Stomach (tissue), 9 donors: ENCODE results near the gene GLRA2. TPM values are rescaled to one million over a fixed set of nuclear protein-coding genes. Genes with fewer than 3 reads are reported as not detected.

Source experiments
- DNase-seq, 2 donors: peaks; one replicate each; pipeline versions ENCODE4 v3.0.0 to v3.0.0-alpha.2; 2013 to 2019
- H3K27ac ChIP-seq, 5 donors: fragments of 200-600 bp in 4 of 5; sonication (generic) in 4 of 5; one replicate each; pipeline ENCODE4 v1.5.1; 2013 to 2019; ENCODE audit warnings: mild to moderate bottlenecking in 1 of 5, moderate library complexity in 1 of 5
- H3K27me3 ChIP-seq, 3 donors: fragments of 200-600 bp; sonication (generic); one replicate each; pipeline ENCODE4 v1.5.1; 2017 to 2019; ENCODE audit warnings: mixed run types in 1 of 3
- H3K36me3 ChIP-seq, 4 donors: fragments of 200-600 bp; sonication (generic); 1 replicate in 3 of 4; 2 replicates in 1 of 4; pipeline ENCODE4 v1.5.1; 2016 to 2019
- H3K4me1 ChIP-seq, 4 donors: fragments of 200-600 bp; sonication (generic); one replicate each; pipeline ENCODE4 v1.5.1; 2016 to 2019
- H3K4me3 ChIP-seq, 4 donors: fragments of 200-600 bp; sonication (generic) in 3 of 4; one replicate each; pipeline ENCODE4 v1.5.1; 2016 to 2019; ENCODE audit warnings: mild to moderate bottlenecking in 1 of 4
- H3K9me3 ChIP-seq, 4 donors: fragments of 200-600 bp; sonication (generic); one replicate each; pipeline ENCODE4 v1.5.1; 2016 to 2019
- EP300 ChIP-seq: sonication (generic); formaldehyde crosslinking; IDR thresholded peaks from one replicate; pipeline ENCODE4 v1.6.1; 2017; ENCODE audit warnings: antibody characterized with exemption
- POLR2A ChIP-seq, 4 donors: fragments of 450-650 bp; IDR thresholded peaks; one replicate each; pipeline ENCODE4 v1.6.1; 2016; ENCODE audit warnings: antibody characterized with exemption in 4 of 4, control low read depth in 2 of 4, mild to moderate bottlenecking in 1 of 4, moderate library complexity in 1 of 4
- POLR2AphosphoS5 ChIP-seq, 3 donors: sonication (generic); formaldehyde crosslinking; IDR thresholded peaks; one replicate each; pipeline ENCODE4 v1.6.1; 2016; ENCODE audit warnings: antibody characterized with exemption in 3 of 3
- WGBS, 5 donors: extraction: QIAGEN DNeasy Blood & Tissue Kit in 3 of 5; methylation state at CpG; one replicate each; pipeline versions ENCODE4 v1.1.5 to v1.1.7; 2013 to 2018; 5-methylcytosine and 5-hydroxymethylcytosine counted together
- intact Hi-C: fragments of 100-400 bp; cut with DNase I; formaldehyde crosslinking; loops from one replicate; pipeline ENCODE4 v1.15.1; 2023; ENCODE audit warnings: low total_unique reads
- polyA plus RNA-seq, 3 donors: library from polyadenylated mRNA; stranded (reverse); fragments of 200-250 nt; gene quantifications; one replicate each; pipeline ENCODE4 v1.2.3, GENCODE V29; 2013
- total RNA-seq, 5 donors: library from RNA; depleted of rRNA; stranded (reverse); fragments of >200 nt; gene quantifications; one replicate each; pipeline versions ENCODE4 v1.1.0 to v1.2.3, GENCODE V29; 2014 to 2016
- TF ChIP-seq, protein P1 (sequence below), 7 experiments: fragments of 450-650 bp in 4 of 7; fragments of 200-600 bp in 3 of 7; sonication (generic) in 3 of 7; IDR thresholded peaks; one replicate each; pipeline ENCODE4 v1.5.1; 2016 to 2019; ENCODE audit warnings: antibody characterized with exemption in 7 of 7, control low read depth in 2 of 7, mild to moderate bottlenecking in 1 of 7
- donor health status: healthy with polysubstance abuse.
- donor health status: Bipolar disorder and iron deficiency.
- donor health status: healthy.

Gene GLRA2
- total and polyA plus RNA-seq, 8 donors: 2.6 TPM; not detected in 7

DNA sequence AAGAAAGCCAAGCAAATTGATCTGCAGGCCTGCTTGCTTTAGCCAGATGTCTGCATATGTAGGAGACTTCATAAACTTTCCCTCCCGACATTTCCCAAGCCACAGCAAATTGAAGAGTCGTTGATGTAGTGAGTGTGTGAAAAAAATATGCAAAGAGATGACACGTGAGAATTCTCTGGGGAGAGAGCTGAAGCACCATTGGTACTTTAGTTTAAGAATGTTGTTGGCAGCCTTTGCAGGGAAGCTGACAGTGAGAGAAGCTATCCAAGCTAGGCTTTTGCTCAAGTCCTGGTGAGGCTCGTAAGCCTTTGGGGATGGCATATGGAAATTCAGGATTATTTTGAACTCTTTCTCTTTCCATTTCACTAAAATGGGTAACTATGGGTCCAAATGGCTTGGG is 87.5 kb downstream of the GLRA2 start:
- H3K36me3 ChIP-seq: no peaks in the 10 kb centered on the region
- H3K4me3 ChIP-seq: no peak overlapping the region
- H3K27me3 ChIP-seq: no peaks in the 10 kb centered on the region
- intact Hi-C loops: no loop called here
- DNase-seq: peak in 1 of 2 donors; percentile 61
- H3K27ac ChIP-seq: no peak overlapping the region
- 51 to 73% (median 60%) methylated on average over 4 of the region's 4 CpGs for WGBS, 5 donors
- no peaks in the 10 kb centered on the region for H3K4me1 ChIP-seq
- H3K9me3 ChIP-seq: peaks cover 0 to 5% (median 0%) of the 10 kb centered on the region in 4 donors
- TF ChIP-seq POLR2A (IDR thresholded peaks at IDR 0.05) (no peak), EP300 (no peak), POLR2AphosphoS5 (IDR thresholded peaks at IDR 0.05) (no peak)
- TF ChIP-seq, protein P1, sequence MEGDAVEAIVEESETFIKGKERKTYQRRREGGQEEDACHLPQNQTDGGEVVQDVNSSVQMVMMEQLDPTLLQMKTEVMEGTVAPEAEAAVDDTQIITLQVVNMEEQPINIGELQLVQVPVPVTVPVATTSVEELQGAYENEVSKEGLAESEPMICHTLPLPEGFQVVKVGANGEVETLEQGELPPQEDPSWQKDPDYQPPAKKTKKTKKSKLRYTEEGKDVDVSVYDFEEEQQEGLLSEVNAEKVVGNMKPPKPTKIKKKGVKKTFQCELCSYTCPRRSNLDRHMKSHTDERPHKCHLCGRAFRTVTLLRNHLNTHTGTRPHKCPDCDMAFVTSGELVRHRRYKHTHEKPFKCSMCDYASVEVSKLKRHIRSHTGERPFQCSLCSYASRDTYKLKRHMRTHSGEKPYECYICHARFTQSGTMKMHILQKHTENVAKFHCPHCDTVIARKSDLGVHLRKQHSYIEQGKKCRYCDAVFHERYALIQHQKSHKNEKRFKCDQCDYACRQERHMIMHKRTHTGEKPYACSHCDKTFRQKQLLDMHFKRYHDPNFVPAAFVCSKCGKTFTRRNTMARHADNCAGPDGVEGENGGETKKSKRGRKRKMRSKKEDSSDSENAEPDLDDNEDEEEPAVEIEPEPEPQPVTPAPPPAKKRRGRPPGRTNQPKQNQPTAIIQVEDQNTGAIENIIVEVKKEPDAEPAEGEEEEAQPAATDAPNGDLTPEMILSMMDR (IDR thresholded peaks at IDR 0.05): no peak

DNA sequence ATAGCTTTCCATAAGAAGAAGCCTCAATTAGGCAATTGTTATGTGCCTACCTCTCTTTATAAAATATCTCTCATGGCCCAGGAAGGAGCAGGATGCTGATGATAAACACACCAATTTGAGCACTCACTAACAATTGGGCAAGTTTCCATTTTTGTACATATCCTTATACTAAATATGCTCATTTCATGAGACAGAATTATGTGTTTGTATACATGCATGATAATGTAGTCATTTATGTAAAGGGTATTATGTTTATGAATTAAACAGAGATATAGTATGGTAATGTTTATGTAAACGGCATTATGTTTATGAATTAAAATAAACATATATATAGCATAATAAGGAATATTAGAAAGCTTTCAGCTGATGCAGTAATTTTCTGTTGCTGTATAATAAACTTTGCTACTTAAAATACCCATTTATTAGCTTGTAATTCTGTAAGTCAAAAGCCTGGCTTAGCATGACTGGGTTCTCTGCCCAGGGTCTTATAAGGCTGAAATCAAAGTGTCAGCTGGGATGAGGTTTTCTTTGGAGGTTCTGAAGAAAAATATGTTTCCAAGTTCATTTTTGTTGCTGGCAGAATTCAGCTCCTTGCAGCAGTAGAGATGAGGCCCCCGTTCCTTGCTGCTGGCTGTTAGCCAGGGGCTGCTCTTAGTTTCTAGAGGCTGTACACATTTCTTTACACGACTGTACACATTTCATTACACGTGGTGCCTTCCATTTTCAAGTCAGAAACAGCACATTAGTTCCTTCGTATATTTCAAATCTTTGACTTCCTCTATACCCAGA is 89.0 kb downstream of the GLRA2 start:
- Histone ChIP-seq H3K9me3 (peaks cover 0 to 10% (median 0%) of the 10 kb centered on the region in 4 donors), H3K27ac (no peak overlapping the region), H3K36me3 (no peaks in the 10 kb centered on the region), H3K4me1 (no peaks in the 10 kb centered on the region), H3K4me3 (no peak overlapping the region), H3K27me3 (no peaks in the 10 kb centered on the region)
- 25 to 54% (median 45%) methylated on average over 5 of the region's 5 CpGs for WGBS, 5 donors
- peak in 1 of 2 donors; percentile 49 for DNase-seq
- TF ChIP-seq POLR2AphosphoS5 (IDR thresholded peaks at IDR 0.05) (no peak), EP300 (no peak), POLR2A (IDR thresholded peaks at IDR 0.05) (no peak)
- TF ChIP-seq, protein P1 (IDR thresholded peaks at IDR 0.05): no peak
- intact Hi-C loops: no loop called here

DNA sequence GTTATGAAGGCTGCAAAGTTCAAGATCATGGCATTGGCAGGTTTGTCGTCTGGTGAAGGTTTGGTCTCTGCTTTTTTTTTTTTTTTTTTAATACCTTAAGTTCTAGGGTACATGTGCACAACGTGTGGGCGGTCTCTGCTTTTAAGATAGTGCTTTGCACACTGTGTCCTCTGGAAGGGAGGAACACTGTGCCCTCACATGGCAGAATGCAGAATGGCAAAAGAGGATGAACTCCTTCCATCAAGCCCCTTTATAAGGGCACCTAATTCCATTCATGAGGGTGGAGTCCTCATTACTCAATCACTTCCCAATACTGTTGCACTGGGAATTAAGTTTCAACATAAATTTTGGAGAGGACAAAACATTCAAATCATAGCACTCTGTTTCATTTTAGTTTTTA is 101.4 kb downstream of the GLRA2 start:
- DNase-seq: no peak
- Histone ChIP-seq H3K4me3 (no peak overlapping the region), H3K36me3 (no peaks in the 10 kb centered on the region), H3K9me3 (no peaks in the 10 kb centered on the region), H3K27me3 (no peaks in the 10 kb centered on the region), H3K27ac (no peak overlapping the region), H3K4me1 (no peaks in the 10 kb centered on the region)
- intact Hi-C loops: no loop called here
- TF ChIP-seq EP300 (no peak), POLR2A (IDR thresholded peaks at IDR 0.05) (no peak), POLR2AphosphoS5 (IDR thresholded peaks at IDR 0.05) (no peak)
- TF ChIP-seq, protein P1 (IDR thresholded peaks at IDR 0.05): no peak
- WGBS, 5 donors: 53 to 72% (median 56%) methylated on average over 3 of the region's 3 CpGs

DNA sequence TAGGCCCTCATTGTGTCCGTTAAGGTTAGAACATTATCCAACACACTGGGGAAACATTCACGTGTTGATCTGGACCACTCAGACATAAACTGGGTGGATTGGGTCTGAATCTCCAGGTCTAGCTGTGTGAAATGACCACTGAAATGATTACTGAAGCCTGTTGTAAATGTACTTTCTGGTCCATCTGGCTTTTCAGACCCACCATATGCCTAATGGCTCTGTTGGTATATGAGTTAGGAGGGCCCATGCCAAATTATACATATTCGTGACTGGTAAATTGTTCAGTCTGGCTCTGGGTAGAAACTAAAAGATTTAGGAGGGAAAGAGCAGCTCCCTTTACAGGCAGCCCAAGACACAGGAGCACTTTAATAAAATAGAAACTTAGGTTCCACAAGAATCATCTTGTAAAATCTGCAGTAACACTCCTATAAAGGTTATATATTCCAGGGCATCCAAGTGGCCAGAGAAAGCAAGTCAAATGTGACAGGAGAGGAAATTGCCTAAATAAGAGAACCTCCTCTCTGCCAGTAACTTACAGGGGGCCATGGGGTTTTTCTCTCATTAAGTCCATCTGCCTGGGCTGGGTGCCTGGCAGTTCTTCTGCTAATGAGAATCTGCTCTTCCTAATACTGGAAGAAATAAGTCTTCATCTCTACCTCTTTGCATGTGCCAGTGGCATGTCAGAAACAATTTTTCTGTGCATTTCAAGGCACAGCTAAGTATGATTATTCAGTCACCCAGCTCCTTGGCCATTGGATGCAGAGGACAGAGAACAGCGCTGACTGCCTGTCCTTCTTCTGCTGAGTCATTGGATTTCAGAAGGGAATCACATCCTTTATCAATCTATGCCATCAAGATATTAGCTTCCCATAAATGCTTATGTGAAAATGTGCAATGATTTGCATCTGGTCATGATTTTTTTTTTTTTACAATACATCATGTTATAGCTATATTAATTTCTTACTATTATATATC is 112.6 kb downstream of the GLRA2 start:
- 66 to 91% (median 86%) methylated on average over 4 of the region's 4 CpGs for WGBS, 5 donors

More for the DNA sequence above, 112.6 kb downstream of the GLRA2 start:
- no peak for DNase-seq
- TF ChIP-seq POLR2AphosphoS5 (IDR thresholded peaks at IDR 0.05): no peak
- TF ChIP-seq, protein P1 (IDR thresholded peaks at IDR 0.05): no peak
- no peak for TF ChIP-seq POLR2A (IDR thresholded peaks at IDR 0.05)
- no peak for TF ChIP-seq EP300
- intact Hi-C loops: no loop called here
- no peaks in the 10 kb centered on the region for H3K27me3 ChIP-seq
- H3K27ac ChIP-seq: no peak overlapping the region
- no peaks in the 10 kb centered on the region for H3K36me3 ChIP-seq
- H3K9me3 ChIP-seq: no peaks in the 10 kb centered on the region
- no peaks in the 10 kb centered on the region for H3K4me1 ChIP-seq
- H3K4me3 ChIP-seq: no peak overlapping the region
